NCI-H2227 (cell line): Measurements from ENCODE around the gene ROBO2.
"Not testable (repeated sequence)": the region's sequence is repeated elsewhere in the genome, so short reads cannot be mapped to it uniquely, and the experiment has no call there.

Experiments
- DNase-seq: peaks from one replicate; lab custom pipeline; 2025; ENCODE audit not compliant: unreplicated experiment; lab: John Stamatoyannopoulos, UW

ROBO2 gene

DNA sequence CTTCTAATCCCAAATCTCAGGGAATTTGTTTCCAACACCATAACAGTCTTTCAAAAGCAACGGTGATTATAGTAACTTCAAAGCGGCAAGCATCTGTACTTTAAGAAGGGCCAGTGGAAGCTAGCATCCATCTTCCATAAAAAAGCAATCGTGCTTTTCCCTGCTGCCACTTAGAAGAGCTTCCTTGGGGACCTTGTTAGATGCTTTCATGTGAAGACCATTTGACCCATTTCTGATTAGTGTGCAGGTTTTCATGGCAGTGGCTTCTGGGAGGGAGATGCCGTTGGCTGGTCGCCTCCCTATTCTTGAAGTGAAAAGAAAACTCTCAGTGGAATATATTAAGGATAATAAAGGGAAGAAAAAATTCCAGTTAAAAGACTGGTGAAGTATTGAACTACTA lies 354.1 kb downstream of the ROBO2 start:
- DNase-seq: no peak

DNA sequence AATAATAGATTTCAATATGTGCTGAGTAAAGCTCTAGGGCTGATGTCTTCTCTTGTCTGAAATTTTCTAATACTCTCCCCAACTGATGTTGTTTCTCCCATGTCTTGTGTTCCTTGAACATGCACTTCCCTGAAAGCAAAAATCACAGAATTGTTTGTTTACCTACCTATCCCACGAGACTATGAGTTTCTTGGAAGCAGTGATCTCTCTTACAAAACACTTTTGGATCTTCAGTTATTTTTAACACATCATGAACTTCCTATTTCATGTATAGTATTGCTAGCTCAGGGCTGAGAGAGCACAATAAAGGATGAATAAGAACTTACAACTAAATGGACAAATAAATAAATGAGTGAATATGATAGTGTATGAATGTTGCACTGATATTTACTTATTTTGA lies 365.0 kb downstream of the ROBO2 start:
- no peak for DNase-seq

DNA sequence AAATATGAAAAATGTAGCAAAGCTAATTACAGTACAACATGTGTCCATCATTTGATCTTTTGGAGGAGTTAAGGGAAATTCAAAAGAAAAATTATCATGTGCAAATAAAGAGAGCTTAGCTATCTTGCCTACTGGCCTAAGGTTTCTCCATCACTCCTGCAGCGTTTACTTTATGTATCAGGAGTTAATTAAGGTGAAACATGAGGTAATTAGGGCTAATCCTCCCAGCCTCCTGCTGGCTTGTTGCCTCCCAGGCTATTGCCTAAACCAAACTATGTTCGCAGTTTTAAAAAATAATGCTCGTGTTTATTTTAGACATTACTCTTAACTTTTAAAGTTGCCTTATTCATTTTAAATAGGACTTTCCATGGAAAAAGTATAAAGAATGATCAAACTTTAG lies 367.5 kb downstream of the ROBO2 start:
- no peak for DNase-seq

DNA sequence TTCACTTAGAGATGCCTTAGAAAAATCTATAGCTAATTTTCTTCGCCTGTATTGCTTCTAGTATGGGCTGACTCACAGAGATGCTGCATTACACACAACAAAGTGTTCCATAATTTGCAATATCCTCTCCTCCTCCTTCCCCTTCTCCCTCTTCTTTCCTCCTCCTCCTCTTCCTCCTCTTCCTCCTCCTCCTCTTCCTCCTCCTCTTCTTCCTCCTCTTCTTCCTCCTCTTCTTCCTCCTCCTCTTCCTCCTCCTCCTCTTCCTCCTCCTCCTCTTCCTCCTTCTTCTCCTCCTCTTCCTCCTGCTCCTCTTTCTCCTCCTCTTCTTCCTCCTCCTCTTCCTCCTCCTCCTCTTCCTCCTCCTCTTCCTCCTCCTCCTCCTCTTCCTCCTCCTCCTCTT lies 370.4 kb downstream of the ROBO2 start:
- DNase-seq: not testable (repeated sequence)

DNA sequence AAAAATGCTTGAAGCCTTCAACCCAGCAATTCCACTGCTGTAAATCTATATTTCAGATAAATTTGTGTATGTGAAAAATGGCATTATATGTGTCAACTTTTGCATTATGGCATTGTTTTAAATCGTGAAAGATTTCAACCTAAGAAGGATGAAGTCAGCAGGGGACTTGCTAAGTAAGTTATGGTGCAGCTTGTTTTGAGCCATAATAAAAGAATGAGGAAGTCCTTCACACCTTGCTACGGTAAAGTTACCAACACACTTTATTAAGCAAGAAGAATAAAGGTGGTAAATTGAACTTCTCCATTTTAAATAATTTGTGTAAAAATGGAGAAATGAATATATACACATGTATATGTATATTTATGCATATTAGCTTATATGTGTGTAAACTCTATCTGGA lies 371.4 kb downstream of the ROBO2 start:
- no peak for DNase-seq

DNA sequence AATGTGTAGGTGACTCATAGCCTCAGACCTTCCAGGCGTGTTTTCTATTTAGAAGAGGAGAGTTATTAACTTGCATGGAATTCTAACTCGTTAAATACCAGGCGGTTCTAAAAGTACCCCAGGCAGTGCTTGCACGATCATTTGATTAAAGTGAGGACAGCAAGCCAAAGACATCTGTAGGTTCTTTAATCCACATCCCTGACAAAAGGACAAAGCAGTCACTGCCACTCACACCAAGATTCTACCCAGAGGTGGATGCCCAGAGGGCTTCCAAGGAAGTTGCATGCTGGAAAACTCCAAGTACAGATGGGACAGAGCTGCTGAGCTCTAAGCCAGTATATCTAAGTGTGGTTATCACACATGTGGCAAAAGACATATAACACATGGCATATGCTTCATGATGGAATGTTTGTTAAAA lies 372.1 kb downstream of the ROBO2 start:
- no peak for DNase-seq

DNA sequence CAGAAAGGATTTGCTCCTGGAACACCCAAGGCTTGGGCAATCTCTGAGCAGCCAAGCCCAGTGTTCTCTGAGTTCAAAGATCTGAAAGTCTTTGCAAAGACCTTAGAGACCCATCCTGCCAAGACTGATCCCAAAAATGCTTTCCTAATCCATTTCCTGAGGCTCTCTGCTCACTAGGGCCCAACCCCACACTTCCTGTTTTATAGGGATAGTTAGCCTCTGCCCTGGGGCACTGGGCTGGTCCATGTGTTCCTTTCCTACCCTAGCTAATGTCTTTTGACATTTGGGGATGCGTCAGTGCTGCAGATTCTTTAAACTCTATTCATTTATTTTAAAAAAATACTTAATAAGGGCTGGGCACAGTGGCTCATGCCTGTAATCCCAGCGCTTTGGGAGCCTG lies 372.7 kb downstream of the ROBO2 start:
- DNase-seq: no peak

DNA sequence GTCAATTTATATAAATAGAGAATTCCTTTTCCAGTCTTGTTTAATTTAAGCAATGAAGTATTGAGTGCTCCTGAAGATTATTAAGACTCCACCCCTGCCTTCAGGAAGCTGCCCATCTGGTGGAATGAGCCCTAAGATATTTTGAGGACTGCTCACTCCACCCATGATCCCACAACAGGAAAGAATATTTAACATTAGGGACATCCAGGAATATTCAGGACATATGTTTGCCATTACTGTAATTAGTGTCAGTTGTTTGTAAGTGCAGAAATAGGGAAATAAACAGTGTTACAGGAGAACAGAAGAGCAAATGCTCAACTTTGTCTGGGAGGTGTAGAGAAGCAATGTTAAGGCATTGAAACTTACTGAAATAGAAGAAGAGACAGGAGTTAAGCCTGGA lies 375.0 kb downstream of the ROBO2 start:
- no peak for DNase-seq

DNA sequence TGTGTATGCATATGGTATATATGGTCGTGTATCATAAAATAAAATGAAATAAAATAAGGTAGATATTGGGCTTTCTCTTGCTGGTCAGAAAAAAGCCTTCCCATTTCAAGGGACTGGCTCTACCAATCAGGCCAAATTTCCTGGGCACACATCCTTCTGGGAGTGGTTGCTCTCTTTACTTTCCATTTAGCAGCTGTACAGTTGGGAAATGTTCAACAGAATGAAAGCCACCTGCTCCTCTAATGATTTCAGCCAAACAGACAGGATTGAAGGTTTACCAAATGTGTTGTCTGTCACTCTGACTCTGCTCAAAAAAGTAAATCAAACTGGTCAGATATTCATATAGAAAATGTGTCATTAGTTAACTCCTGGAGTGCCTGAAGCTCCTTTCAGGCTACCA lies 380.4 kb downstream of the ROBO2 start:
- DNase-seq: peak; percentile 0

DNA sequence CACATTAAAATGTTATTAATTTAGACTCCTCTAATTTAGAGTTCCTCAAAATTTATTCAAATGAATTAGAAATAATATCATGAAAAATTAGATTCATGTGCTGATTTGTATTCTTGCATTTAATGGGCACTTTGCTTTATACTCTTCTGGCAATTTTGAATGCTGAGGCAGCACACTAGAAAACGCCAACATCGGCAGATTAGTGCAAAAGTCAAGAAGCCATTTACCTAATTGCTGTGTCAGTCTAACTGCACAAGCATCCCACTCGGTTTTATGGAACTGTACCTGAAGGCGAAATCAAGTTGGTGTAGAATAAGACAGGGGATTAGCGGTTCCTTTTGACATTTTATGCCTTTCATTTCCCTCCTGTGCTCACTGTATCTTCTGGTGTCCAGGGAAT lies 382.0 kb downstream of the ROBO2 start:
- DNase-seq: peak; percentile 3

DNA sequence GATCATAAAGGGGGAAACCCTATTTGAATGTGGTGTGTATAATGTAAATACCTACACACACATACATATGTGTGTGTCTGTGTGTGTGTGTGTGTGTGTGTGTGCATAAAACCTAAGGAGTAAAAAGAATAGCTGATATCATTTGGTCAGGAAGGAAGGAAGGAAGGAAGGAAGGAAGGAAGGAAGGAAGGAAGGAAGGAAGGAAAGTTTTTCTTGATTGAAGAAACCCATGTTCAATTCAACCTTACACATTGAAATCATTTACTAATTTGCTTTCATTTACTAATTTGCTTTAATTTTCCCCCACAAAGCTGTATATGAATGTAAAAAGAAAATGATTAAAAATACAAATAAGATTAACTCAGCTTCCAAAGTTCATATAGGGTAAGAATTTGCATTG lies 386.6 kb downstream of the ROBO2 start:
- no peak for DNase-seq

DNA sequence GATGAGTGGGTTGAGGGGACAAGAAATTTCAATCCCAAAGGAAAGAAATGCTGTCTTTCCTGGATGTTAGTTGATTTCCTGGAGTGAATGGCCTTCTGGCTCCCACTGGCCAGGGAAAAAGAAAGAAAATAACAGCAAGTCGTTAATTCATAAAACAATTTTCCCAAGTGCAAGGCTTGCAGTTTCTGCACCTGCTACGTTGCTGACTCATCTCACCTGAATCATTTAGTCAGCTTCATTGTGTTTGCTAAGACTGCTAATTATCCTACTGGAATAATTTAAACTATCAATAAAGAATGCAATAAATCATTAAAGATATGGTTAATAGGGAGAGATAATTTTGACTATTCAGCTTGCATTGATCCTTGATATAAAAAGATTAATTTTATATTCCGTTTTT lies 387.6 kb downstream of the ROBO2 start:
- no peak for DNase-seq

DNA sequence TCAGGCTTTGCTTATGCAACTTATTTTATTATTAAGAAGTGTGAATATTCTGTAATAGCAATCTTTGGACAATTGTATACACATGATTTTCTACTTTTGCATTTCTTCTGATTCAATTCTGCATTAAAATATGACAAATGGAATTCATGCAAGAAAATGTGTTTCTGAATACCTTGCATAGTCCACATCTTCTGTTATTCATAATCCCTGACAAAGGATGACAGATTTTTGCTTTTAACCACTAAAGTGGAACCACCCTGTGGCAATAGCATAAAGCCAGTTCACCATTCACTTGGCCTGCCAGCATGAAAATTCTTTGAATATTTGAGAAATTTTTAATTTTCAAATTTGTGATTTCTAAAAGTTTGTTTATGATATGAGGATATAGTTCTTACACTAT lies 397.0 kb downstream of the ROBO2 start:
- no peak for DNase-seq

DNA sequence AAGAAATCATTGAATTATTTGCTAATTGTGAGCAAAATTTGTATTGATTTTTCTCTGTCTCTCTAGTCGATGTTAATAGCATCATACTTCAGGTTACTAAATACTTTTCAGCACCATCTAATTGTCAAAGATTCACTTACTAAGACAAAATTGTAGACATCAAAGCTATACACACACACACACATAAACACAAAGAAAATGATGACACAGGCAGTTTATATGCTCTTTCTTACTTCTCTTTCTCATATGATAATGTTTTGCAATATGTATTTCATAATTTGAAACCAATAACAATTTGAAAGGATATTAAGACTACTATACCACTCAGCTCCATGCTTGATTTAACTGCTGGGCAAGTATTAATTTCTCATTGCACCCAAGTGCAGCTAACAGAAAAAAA lies 406.2 kb downstream of the ROBO2 start:
- DNase-seq: no peak

DNA sequence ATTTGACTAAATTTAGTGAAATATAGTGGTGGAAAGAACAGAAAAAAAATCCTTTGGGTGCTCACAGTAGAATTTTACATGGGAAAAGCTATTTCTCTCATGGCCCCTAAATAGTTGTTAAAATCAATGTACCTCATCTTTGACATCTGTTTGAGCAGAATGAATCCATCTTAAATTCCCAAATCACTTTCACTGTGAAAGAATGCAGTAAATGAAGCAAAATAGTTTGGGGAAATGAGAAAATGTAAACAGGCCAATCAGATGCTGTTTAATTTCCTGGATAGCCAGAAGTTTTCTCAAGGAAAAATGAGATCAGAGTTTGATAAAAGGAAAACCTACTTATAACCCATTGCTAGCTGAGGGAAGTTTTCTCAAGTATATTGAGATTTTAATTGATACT lies 406.9 kb downstream of the ROBO2 start:
- no peak for DNase-seq

DNA sequence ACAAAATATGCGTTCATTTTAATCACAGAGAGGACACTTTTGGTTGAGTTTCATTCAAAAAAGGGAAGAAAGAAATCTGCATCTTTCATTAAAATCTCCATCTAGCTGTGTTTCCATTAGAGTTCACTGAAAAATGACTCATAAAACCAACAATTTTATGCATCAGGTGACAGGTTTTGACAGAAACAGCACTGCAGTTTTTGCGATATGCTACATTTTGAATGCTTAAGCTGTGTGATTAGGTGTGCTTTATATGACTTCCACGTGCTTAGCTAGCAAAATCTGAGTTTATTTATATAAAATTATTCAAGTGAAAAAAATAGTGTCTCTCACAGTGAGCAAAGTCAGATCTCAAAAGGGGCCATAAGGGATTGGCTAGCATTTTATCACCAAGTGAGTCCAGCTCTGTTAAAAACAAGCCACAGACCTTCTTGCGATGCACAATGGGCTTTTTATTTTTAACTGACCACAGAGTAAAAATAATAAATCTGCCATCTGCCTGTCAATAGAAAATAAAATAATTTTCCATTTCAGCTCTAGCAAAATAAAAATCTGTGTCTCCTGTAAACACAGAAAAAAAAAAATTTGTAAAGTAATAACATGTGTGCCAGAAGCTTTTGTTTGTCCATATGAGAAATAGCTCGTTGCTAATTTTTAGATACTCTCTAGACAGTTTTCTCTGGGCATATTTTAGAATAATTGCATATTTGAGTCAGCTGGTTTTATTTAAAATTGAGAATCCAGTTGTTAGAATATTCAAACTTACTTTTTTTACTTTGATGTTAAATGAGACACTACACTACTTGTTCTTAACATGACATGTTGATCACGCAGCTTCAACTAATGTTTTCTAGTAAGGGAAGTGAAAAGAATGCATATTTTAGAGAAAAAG lies 409.8 kb downstream of the ROBO2 start:
- no peak for DNase-seq

DNA sequence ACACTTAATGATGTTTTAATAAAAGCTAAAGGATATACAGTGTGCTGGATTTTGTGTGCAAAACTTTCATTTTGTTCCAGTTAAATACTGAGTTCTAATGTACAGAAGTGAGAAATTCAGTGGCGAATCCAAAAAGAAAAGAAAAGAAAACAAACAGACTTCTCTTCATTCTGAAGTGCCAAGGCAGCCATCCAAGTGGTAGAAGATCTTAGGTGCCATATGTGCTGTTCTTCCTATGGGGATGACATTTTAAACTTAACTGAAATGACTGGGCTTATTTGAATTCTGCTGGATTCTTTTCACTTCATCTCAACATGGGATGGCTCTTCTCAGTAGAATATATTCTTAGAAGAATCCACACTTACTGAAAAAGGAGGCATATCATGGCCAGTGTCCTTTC lies 416.5 kb downstream of the ROBO2 start:
- no peak for DNase-seq

DNA sequence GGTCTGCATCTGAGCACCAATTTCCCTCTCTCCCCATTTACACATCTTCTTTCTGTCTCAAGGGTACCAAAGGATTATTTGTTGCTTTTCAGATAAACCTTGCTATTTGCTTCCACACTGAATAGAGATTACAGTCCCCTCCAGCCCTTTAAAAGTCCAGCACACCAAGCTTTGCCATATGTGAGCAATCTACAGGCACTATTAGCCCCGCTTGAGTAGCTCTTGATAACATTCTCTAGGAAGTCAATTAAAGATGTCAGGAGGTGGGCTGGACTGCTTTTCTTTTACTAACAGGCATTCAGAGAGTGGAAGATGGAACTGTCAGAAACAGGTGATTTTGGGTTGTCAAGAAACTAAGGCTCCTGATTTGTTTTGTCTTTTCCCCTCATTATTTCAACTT lies 417.0 kb downstream of the ROBO2 start:
- peak; percentile 5 for DNase-seq

DNA sequence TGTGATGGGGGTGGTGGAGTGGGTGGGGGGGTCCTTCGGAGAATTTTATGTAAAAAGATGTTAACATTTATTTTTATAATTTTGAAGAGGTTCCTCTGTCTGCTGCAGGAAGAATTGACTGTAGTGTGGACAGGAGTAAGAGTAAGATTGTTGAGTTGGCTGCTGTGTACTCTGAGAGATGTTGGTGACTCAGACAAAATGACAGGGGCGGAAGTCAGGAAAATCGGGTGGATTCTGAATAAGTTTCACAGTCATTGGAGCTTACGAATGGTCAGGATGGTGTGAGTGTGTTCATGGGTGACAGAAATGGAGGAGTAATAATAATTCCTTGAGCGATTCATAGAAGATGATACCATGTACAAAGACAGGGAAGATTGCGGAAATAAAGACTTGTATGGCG lies 420.0 kb downstream of the ROBO2 start:
- no peak for DNase-seq

DNA sequence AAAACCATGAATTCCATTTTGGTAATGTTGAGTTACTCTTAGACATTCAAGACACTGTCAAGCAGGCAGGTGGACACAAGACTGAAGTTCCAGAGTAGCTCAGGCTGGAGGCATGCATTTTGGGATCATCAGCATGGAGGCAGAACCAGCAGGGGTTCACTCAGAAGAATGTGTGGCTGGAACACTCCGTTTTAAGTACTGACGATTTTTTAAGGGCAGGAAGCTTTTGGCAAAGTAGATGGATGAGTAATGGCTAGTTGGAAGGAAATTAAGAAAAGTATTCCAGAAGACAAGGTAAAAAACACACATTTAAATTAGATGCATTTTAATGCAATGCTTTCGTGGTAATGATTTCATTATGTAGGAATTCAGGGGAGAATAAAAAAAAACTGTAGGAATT lies 420.4 kb downstream of the ROBO2 start:
- DNase-seq: no peak

DNA sequence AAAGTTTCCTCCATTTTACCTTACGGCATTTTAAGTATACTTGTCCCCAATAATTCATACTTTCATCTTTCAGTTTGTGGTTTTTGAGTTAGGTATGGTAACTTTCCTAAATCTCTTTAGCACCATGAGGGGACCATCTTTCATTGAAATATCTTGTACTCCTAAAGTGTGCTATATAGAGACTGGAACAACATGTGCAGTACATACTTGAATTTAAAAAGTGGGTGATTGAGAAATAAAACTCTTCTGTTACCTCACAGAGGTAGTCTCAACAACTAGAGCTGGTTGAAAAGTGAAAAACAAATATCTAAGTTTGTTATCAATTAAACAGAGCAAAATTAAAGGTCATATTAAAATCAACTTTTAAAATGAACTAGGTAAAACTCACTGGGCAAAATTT lies 423.1 kb downstream of the ROBO2 start:
- DNase-seq: no peak

DNA sequence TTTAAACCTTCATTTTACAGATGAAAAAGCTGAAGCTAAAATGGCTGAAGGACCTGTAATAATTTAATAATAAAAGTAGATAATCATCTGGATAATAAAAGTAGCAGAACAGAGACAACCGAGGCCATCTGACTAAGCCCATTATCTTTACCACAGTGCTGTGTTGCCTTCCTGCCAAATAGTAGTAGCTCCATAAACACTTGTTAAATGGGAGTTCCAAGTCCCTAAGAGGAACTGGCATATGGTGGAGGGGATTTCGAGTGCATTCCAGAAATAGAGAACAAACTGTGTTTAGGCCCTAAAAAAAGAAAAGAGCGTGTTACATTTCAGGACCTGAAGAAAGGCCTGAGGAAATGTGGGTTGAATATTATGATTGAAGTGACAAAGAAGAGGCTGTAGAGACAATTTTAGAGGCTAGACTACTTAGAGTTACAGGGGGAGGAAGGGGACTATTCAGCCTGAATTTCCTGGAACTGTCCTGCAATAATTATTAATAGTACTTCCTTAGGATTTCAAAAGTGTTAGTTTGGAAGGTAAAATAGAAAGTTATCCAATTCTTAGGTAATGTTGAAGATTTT lies 424.3 kb downstream of the ROBO2 start:
- no peak for DNase-seq

DNA sequence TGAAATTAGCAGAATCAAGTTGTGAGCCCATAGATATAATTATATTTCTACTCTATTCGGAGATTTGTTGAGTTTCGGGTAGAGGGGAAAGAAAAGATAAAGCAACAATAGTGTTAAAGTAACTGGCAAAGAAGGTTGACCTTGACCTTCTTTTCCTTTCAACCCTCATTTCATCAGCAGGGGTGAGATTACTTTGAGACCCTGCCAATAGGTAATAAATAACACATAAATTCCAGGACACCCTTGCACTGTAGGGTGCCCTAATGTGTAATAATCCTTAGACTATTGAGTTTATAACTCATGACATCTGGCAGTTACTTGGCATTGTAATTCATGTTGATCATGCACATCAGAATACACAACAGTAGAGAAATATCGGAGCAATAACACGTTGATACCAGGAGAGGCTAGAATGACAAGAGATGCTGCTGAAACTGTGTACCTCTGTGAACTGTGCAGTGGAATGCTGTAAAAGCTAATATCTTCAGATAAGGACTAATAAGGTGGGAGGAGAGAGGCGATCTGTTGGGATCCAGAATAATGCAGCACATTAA lies 426.7 kb downstream of the ROBO2 start:
- DNase-seq: no peak
